GM23338 (cell line): ENCODE results near the gene SSH2.

Experiments used
- CREB1 ChIP-seq: fragments of 250-450 bp; sonication (Bioruptor Pico); IDR thresholded peaks from 2 replicates; pipeline ENCODE4 v1.5.0; 2020; ENCODE audit warnings: low read depth, mild to moderate bottlenecking, moderate library complexity
- CTCF ChIP-seq, 2 experiments: fragments of 200-600 bp in 1 of 2; sonication (generic) in 1 of 2; conservative IDR thresholded peaks; 2 replicates each; pipeline versions ENCODE4 v1.5.1 to v1.6.1; 2016 to 2017; ENCODE audit warnings: antibody characterized with exemption in 2 of 2, low read depth in 2 of 2, mild to moderate bottlenecking in 2 of 2, moderate library complexity in 1 of 2
- EZH2 ChIP-seq: fragments of 200-600 bp; sonication (generic); IDR thresholded peaks from one replicate; pipeline ENCODE4 v1.8.0; 2017; ENCODE audit warnings: antibody characterized with exemption, mild to moderate bottlenecking, low read depth; ENCODE audit not compliant: unreplicated experiment
- EZH2phosphoT487 ChIP-seq: fragments of 200-600 bp; sonication (generic); IDR thresholded peaks from one replicate; pipeline ENCODE4 v1.8.1; 2018; ENCODE audit warnings: antibody characterized with exemption; ENCODE audit not compliant: unreplicated experiment
- POLR2AphosphoS5 ChIP-seq: IDR thresholded peaks from 2 replicates; pipeline ENCODE4 v1.6.1; 2016; ENCODE audit warnings: antibody characterized with exemption, low read depth
- TF ChIP-seq, protein P1 (sequence below): IDR thresholded peaks from one replicate; pipeline ENCODE4 v1.6.1; 2018; ENCODE audit warnings: antibody characterized with exemption; ENCODE audit not compliant: unreplicated experiment

- TF ChIP-seq CTCF (conservative IDR thresholded peaks at IDR 0.05; ENCODE audit: low read depth in 2 of 2) (no peak), POLR2AphosphoS5 (no peak), CREB1 (CRISPR knock-in tag) (no peak), EZH2 (no peak), EZH2phosphoT487 (no peak)
- TF ChIP-seq, protein P1, sequence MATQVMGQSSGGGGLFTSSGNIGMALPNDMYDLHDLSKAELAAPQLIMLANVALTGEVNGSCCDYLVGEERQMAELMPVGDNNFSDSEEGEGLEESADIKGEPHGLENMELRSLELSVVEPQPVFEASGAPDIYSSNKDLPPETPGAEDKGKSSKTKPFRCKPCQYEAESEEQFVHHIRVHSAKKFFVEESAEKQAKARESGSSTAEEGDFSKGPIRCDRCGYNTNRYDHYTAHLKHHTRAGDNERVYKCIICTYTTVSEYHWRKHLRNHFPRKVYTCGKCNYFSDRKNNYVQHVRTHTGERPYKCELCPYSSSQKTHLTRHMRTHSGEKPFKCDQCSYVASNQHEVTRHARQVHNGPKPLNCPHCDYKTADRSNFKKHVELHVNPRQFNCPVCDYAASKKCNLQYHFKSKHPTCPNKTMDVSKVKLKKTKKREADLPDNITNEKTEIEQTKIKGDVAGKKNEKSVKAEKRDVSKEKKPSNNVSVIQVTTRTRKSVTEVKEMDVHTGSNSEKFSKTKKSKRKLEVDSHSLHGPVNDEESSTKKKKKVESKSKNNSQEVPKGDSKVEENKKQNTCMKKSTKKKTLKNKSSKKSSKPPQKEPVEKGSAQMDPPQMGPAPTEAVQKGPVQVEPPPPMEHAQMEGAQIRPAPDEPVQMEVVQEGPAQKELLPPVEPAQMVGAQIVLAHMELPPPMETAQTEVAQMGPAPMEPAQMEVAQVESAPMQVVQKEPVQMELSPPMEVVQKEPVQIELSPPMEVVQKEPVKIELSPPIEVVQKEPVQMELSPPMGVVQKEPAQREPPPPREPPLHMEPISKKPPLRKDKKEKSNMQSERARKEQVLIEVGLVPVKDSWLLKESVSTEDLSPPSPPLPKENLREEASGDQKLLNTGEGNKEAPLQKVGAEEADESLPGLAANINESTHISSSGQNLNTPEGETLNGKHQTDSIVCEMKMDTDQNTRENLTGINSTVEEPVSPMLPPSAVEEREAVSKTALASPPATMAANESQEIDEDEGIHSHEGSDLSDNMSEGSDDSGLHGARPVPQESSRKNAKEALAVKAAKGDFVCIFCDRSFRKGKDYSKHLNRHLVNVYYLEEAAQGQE, result no peak
These were observed 172.2 kb downstream of the SSH2 start for GRCh38 chr17:29757788-29758187.
